Uterus (tissue), 4 donors: ENCODE measurements around the gene SLC15A4. TPM values are rescaled to one million over a fixed set of nuclear protein-coding genes. Genes with fewer than 3 reads are reported as not detected.

Experiments used
- DNase-seq, 2 donors: peaks; one replicate each; pipeline ENCODE4 v3.0.0-alpha.2; 2019 to 2020
- H3K27ac ChIP-seq, 2 donors: fragments of 200-600 bp; sonication (generic); 1 replicate in 1 of 2; 2 replicates in 1 of 2; pipeline ENCODE4 v1.5.1; 2016 to 2018
- H3K27me3 ChIP-seq, 2 donors: fragments of 200-600 bp; sonication (generic); one replicate each; pipeline ENCODE4 v1.5.1; 2018 to 2019; ENCODE audit warnings: control low read depth in 1 of 2
- H3K36me3 ChIP-seq, 2 donors: fragments of 200-600 bp; sonication (generic); one replicate each; pipeline ENCODE4 v1.5.1; 2019; ENCODE audit warnings: control low read depth in 1 of 2
- H3K4me1 ChIP-seq, 2 donors: fragments of 200-600 bp; sonication (generic); one replicate each; pipeline ENCODE4 v1.5.1; 2018 to 2019; ENCODE audit warnings: control low read depth in 1 of 2
- H3K4me3 ChIP-seq, 2 donors: fragments of 200-600 bp; sonication (generic); 1 replicate in 1 of 2; 2 replicates in 1 of 2; pipeline ENCODE4 v1.5.1; 2018 to 2019; ENCODE audit warnings: mild to moderate bottlenecking in 1 of 2
- H3K9me3 ChIP-seq, 2 donors: fragments of 200-600 bp; sonication (generic); one replicate each; pipeline ENCODE4 v1.5.1; 2019; ENCODE audit warnings: control low read depth in 1 of 2
- POLR2A ChIP-seq, 2 donors: fragments of 450-650 bp; IDR thresholded peaks; one replicate each; pipeline ENCODE4 v1.6.1; 2016; ENCODE audit warnings: antibody characterized with exemption in 2 of 2, mild to moderate bottlenecking in 1 of 2, moderate library complexity in 1 of 2
- intact Hi-C: fragments of 100-400 bp; cut with DNase I; formaldehyde crosslinking; loops from one replicate; pipeline ENCODE4 v1.15.1; 2023; ENCODE audit warnings: low total_unique reads
- total RNA-seq, 4 donors: library from RNA; depleted of rRNA in 3 of 4; stranded (reverse); fragments of >200 nt in 3 of 4; gene quantifications; one replicate each; pipeline versions ENCODE4 v1.1.0 to v1.2.4, GENCODE V29; 2014 to 2023
- TF ChIP-seq, protein P1 (sequence below), 4 experiments: fragments of 200-600 bp in 2 of 4; fragments of 450-650 bp in 2 of 4; sonication (generic) in 2 of 4; IDR thresholded peaks; one replicate each; pipeline ENCODE4 v1.5.1; 2016 to 2019; ENCODE audit warnings: antibody characterized with exemption in 4 of 4, mild to moderate bottlenecking in 2 of 4, moderate library complexity in 1 of 4
- donor health status: DM: yes; HTN: yes; CAD: no.

Gene SLC15A4
- total RNA-seq, 4 donors from 2014 or later: 40.9 to 62.8 (median 52.1) TPM

DNA sequence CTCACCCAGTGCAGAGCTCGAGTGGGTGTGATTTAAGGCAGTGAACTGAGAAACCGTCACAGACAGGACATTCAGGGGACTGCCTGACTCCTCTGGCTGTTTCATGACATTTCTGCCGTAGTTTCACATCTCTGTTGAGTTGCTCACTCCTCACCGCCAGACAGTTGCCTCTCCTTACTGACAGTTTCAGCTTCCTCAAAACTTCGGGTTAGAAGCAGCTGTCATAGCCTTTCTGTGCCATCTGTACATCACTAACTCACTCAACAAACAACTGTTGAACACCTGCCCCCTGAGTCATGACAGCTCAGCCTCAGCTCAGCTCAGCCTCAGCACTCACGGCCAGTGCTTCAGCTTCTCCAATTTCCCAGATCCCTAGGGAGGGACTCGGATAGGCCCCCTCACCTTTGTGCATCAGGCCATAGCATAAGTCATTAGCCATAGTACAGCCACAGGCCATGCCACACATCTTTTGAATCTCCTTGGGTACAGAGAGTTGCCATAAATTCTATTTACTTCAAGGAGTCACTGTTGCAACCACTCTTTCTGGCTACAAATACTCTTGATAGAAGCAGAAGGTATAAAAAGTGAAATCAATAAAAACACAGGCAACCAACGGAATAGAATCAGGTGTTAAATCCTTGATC, 6.2 kb upstream of the SLC15A4 start:
- Histone ChIP-seq H3K36me3 (no peaks in the 10 kb centered on the region), H3K4me3 (no peak overlapping the region), H3K4me1 (no peaks in the 10 kb centered on the region), H3K9me3 (no peaks in the 10 kb centered on the region), H3K27ac (no peak overlapping the region), H3K27me3 (no peaks in the 10 kb centered on the region)
- intact Hi-C loops: no loop called here
- no peak for TF ChIP-seq POLR2A (IDR thresholded peaks at IDR 0.05)
- TF ChIP-seq, protein P1, sequence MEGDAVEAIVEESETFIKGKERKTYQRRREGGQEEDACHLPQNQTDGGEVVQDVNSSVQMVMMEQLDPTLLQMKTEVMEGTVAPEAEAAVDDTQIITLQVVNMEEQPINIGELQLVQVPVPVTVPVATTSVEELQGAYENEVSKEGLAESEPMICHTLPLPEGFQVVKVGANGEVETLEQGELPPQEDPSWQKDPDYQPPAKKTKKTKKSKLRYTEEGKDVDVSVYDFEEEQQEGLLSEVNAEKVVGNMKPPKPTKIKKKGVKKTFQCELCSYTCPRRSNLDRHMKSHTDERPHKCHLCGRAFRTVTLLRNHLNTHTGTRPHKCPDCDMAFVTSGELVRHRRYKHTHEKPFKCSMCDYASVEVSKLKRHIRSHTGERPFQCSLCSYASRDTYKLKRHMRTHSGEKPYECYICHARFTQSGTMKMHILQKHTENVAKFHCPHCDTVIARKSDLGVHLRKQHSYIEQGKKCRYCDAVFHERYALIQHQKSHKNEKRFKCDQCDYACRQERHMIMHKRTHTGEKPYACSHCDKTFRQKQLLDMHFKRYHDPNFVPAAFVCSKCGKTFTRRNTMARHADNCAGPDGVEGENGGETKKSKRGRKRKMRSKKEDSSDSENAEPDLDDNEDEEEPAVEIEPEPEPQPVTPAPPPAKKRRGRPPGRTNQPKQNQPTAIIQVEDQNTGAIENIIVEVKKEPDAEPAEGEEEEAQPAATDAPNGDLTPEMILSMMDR (IDR thresholded peaks at IDR 0.05): no peak
- DNase-seq: no peak

DNA sequence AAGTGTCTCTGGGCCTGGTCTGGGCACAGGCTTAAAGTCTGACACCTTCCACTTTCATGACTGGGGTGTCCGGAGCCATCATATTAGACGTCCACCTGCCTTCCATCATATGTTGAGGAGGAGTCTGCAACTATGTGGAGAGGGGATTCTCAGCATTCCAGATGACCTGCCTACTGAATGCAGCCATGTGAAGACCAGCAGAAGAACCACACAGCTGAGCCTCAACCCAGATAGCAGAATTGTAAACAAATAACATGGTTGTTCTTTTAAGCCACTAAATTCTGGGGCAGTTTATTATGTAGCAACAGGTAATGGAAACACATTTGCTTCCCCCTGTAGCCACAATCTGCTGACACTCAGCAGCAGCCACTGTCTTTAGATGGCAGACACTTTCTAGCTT, 4.0 kb upstream of the SLC15A4 start:
- Histone ChIP-seq H3K9me3 (no peaks in the 10 kb centered on the region), H3K36me3 (no peaks in the 10 kb centered on the region), H3K4me3 (no peak overlapping the region), H3K27ac (no peak overlapping the region), H3K4me1 (peaks cover 0 to 7% of the 10 kb centered on the region in 2 donors), H3K27me3 (no peaks in the 10 kb centered on the region)
- no peak for TF ChIP-seq POLR2A (IDR thresholded peaks at IDR 0.05)
- TF ChIP-seq, protein P1 (IDR thresholded peaks at IDR 0.05): no peak
- DNase-seq: no peak
- intact Hi-C loops: no loop called here

DNA sequence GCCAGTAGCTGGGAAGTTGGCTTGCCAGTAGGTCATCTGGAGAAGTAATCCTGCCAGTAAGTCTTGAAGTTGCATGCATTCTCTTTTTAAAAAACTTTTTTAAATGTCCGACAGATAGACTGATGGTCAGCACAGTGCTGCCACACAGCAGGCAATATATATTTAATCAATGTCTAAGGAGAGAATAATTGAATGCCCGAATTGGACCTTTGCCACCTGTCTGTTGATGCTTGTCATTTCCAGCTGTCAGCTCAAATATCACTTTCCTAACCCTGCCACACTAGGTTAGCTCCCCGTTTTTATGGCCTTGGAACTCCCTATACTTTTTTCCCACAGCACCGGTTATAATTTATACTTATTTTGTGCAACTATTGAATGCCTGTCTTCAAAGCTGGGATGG, 2.1 kb upstream of the SLC15A4 start:
- Histone ChIP-seq H3K36me3 (no peaks in the 10 kb centered on the region), H3K27ac (no peak overlapping the region), H3K9me3 (no peaks in the 10 kb centered on the region), H3K4me3 (no peak overlapping the region), H3K27me3 (no peaks in the 10 kb centered on the region), H3K4me1 (peaks cover 0 to 17% of the 10 kb centered on the region in 2 donors)
- intact Hi-C loops: no loop called here
- TF ChIP-seq, protein P1 (IDR thresholded peaks at IDR 0.05): no peak
- TF ChIP-seq POLR2A (IDR thresholded peaks at IDR 0.05): no peak
- DNase-seq: no peak

DNA sequence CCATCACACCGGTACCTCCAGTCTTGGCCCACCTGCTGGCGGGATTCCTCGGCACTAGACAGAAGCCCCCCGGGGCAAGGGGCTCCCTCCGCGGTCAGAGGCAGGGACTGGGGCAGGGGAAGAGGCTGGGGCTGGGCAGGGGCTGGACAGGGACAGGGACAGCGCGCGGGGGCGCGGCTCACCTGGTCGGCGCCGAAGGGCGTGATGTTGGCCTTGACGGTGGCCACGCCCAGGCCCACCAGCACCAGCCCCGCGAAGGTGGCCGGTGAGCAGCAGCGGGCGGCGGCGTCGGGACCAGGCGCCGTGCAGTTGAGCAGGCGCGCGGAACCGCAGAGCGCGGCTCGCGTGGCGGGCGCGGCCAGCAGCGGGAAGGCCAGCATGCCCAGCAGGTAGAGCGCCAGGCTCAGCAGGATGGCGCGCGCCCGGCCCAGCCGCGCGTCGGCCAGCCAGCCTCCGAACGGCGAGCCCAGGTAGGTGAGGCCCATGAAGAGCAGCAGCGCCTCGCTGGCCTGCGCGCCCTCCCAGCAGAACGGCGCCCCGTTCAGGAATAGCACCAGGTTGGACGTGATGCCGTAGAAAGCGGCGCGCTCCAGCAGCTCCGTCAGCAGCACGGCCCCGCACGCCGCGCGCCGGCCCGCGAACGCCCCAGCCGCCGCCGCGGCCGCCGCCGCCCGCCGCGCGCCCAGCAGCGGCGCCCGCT, 392 bp downstream of the SLC15A4 start:
- Histone ChIP-seq H3K36me3 (no peaks in the 10 kb centered on the region), H3K27me3 (no peaks in the 10 kb centered on the region), H3K4me1 (peaks cover 0 to 17% of the 10 kb centered on the region in 2 donors), H3K4me3 (peak overlapping the region; percentile 51 to 99), H3K9me3 (no peaks in the 10 kb centered on the region), H3K27ac (peak overlapping the region; percentile 69 to 78)
- TF ChIP-seq POLR2A (IDR thresholded peaks at IDR 0.05): no peak
- TF ChIP-seq, protein P1 (IDR thresholded peaks at IDR 0.05): no peak
- DNase-seq: peak in 1 of 2 donors; percentile 24
- intact Hi-C loops: no loop called here

DNA sequence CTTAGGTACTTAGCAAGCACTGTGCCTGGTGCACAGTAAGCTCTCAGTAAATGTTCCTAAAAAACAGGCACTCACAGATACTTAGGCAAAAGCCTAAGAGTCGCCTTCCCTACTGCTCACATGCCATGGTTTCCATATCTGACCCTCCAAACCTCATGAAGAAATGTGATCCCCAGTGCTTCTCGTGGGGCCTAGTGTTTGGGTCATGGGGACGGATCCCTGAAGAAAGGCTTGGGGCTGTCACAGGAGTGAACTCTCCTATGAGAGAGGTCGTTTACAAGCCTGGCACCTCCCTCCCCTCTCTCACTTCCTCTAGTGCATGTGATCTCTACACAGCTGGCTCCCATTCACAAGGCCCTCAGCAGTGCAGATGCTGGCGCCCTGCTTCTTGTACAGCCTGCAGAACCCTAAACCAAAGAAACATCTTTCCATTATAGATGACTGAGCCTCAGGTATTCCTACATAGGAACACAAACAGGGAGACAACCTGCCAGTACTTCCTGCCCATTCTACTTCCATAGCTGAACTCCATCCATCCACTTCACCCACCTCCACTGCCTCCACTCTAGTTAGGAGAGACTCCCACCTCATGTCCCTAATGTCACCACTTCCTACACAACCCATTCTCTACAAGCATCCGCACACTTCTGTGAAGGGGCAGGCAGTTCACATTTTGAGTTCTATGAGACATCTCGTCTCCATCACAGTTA, 2.9 kb downstream of the SLC15A4 start:
- TF ChIP-seq POLR2A (IDR thresholded peaks at IDR 0.05): no peak
- TF ChIP-seq, protein P1 (IDR thresholded peaks at IDR 0.05): no peak
- Histone ChIP-seq H3K4me3 (no peak overlapping the region), H3K27me3 (no peaks in the 10 kb centered on the region), H3K9me3 (no peaks in the 10 kb centered on the region), H3K36me3 (no peaks in the 10 kb centered on the region), H3K27ac (no peak overlapping the region), H3K4me1 (peaks cover 0 to 27% of the 10 kb centered on the region in 2 donors)
- DNase-seq: no peak
- intact Hi-C loops: no loop called here
